GM10266 (cell line): Measurements from ENCODE around the gene ENOSF1.

ENCODE experiments used
- DNase-seq: peaks from one replicate; pipeline ENCODE4 v3.0.0; 2012; ENCODE audit errors: extremely low spot score
- CTCF ChIP-seq: IDR thresholded peaks from 2 replicates; pipeline ENCODE4 v1.5.1; 2012; ENCODE audit warnings: mild to moderate bottlenecking, low read depth; ENCODE audit not compliant: control insufficient read depth, insufficient read depth; ENCODE audit errors: missing control alignments

Gene ENOSF1

GRCh38 chr18:715626-716025, 3.2 kb upstream of the ENOSF1 start:
- no peak for DNase-seq
- TF ChIP-seq CTCF, result no peak

DNA sequence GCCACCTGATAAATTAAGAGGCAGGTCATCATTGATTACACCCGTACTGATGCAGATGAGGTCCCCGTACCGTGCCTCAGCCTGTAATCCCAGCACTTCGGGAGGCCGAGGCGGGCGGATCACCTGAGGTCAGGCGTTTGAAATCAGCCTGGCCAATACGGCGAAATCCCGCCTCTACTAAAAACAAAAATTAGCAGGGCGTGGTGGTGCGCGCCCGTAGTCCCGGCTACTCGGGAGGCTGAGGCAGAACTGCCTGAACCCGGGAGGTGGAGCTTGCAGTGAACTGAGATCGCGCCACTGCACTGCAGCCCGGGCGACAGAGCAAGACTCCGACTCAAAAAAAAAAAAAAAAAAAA, 683 bp upstream of the ENOSF1 start:
- no peak for DNase-seq
- no peak for TF ChIP-seq CTCF

- peak; percentile 38 for TF ChIP-seq CTCF
- peak; percentile 78 for DNase-seq
These were observed 601 bp downstream of the ENOSF1 start for GRCh38 chr18:711657-712400.

DNA sequence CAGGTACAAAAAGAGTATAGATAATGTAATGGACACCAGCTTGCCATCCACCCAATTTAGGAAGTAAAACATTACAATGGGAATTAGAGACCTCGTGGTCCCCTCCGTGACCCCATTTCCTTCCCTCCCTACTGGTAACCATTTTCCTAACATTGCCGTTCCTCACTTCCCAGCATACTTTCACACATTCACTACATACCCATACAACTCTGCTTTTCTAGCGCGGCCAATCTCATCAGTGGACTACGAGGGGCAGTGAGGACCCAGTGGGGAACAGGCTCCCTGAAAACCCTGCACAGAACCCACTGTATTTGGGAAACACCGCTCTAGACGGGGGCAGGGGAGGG, 1.1 kb downstream of the ENOSF1 start:
- no peak for TF ChIP-seq CTCF
- DNase-seq, result peak; percentile 20

DNA sequence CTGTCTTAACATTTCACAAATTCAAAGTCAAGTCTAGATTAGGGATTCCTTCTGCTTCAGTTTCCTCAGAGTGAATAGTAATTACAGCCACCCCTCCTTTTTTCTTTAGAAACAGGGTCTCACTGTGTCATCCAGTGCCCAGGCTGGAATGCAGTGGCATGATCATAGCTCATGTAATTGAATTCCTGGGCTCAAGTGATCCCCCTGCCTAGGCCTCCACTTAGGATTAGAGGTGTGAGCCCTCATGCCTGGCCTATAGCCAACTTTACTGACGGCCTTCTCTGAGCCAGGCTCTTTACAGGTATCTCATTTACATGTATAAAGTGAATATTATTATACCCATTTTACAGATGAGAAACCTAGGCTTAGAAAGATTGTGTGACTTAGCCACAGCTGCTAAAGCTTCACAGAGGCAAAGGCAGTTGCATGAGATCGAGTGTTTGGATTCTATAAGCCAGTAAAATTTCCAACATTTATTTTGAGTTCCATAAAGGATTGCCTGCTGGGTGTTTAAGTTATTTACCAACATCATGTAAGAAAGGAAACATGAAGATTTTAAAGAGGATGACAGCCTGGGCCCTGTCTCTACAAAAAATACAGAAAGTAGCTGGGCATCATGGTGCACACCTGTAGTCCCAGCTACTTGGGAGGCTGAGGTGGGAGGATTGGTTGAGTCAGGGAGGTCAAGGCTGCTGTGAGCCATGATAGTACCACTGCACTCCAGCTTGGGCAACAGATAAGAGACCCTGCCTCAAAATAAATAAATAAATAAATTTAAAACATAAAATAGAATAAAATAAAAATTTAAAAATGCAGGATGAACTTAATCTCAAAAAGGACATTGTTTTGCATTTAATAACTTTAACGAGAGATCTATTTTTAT, 1.8 kb downstream of the ENOSF1 start:
- no peak for DNase-seq

DNA sequence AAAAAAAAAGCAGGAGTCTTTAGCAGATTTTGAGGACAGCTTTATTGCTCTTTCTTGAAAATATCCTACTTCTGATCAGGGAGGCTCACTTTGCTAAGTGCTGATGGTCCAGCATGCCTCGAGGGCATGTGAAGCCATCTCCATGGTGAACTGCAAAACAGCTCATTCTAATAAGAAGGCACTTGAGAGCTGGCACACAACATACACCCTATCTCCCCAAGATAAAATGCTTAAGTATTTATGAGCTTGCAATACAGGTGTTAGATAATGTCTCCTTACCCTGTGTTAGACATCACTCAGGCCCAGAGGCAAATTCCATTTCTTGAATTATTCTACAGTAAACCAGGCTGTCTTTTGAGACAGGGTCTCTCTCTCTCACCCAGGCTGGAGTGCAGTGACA, 2.7 kb downstream of the ENOSF1 start:
- TF ChIP-seq CTCF, result no peak
- no peak for DNase-seq

More for the DNA sequence above, 1.8 kb downstream of the ENOSF1 start:
- TF ChIP-seq CTCF, result no peak

GRCh38 chr18:708096-708495, 4.3 kb downstream of the ENOSF1 start:
- no peak for DNase-seq

More at GRCh38 chr18:708096-708495, 4.3 kb downstream of the ENOSF1 start:
- TF ChIP-seq CTCF, result no peak
